AG09319 (cell line): Measurements from ENCODE around the gene IRF2BPL.

Experiments used
- DNase-seq: peaks from one replicate; pipeline ENCODE4 v3.0.0-alpha.2; 2010; ENCODE audit warnings: low read depth; ENCODE audit errors: extremely low read depth
- TF ChIP-seq, protein P1 (sequence below): IDR thresholded peaks from 2 replicates; pipeline ENCODE4 v1.5.1; 2011; ENCODE audit warnings: low read depth, mild to moderate bottlenecking, inconsistent platforms, low read length, moderate library complexity

The IRF2BPL gene

DNA sequence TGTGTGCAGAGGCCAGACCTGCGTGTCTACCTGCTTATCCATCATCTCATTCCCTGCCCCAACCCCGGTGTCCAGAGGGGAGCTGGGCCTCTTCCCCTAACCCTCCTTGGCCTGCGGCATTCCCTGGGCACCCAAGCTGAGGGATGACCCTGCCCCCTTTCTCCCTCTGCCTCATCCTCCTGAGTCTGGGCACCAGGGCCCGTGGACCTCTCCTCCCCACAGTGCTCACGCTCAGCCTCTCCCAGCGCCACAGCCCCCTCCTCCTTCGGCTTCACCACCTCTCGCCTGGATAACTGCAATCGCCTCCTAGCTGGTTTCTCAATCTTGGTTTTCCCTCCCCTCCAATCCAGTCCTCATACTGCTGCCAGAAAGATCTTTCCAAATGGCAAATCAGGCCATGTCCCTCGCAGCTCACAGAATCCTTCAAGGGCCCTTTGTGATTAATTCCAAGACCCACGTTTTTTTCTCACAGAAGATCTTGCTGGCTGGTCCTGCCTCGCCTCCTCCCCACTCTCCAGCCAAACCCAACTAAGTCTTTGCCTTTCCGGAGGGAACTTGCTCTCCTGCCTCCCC lies 16.2 kb downstream of the IRF2BPL start:
- no peak for DNase-seq
- TF ChIP-seq, protein P1, sequence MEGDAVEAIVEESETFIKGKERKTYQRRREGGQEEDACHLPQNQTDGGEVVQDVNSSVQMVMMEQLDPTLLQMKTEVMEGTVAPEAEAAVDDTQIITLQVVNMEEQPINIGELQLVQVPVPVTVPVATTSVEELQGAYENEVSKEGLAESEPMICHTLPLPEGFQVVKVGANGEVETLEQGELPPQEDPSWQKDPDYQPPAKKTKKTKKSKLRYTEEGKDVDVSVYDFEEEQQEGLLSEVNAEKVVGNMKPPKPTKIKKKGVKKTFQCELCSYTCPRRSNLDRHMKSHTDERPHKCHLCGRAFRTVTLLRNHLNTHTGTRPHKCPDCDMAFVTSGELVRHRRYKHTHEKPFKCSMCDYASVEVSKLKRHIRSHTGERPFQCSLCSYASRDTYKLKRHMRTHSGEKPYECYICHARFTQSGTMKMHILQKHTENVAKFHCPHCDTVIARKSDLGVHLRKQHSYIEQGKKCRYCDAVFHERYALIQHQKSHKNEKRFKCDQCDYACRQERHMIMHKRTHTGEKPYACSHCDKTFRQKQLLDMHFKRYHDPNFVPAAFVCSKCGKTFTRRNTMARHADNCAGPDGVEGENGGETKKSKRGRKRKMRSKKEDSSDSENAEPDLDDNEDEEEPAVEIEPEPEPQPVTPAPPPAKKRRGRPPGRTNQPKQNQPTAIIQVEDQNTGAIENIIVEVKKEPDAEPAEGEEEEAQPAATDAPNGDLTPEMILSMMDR: no peak

DNA sequence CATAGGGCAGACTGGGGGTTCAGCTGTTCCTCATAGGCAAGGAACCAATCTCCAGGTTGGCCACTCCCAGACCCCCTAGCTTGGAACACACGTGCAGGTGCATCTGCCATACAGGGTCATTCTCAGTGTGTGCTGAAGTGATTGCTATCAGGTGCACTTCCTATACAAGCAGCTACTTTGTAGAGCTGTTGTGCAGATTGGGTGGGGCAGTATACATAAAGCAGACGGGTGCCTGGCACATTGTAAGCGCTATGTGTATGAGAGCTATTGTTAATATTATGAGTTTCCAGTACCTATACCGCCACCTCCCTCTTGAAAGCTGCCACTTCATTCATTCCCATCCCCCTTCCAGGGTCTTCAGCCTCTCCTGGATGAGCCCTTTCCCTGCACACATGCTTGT lies 17.3 kb downstream of the IRF2BPL start:
- TF ChIP-seq, protein P1: no peak

DNA sequence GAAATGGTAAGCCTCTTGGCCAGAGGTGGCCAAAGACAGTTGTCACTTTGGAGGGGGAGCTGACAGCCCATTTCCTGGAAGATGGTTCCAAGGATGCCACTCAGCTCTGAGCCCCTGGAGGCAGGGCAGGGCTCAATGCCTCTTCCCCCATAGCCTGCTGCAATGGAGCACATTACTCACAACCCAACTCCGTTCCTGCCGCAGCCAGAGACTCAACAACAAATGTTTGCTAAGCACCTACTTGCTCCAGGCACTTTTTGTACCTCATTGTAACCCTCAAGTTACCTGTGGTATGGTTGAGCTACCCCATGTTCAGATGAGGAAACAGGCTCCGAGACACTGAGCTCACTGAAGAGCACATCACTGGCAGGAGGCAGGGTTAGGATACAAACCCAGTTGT lies 19.5 kb downstream of the IRF2BPL start:
- no peak for DNase-seq
- TF ChIP-seq, protein P1: no peak

More for the DNA sequence above, 17.3 kb downstream of the IRF2BPL start:
- DNase-seq: no peak

DNA sequence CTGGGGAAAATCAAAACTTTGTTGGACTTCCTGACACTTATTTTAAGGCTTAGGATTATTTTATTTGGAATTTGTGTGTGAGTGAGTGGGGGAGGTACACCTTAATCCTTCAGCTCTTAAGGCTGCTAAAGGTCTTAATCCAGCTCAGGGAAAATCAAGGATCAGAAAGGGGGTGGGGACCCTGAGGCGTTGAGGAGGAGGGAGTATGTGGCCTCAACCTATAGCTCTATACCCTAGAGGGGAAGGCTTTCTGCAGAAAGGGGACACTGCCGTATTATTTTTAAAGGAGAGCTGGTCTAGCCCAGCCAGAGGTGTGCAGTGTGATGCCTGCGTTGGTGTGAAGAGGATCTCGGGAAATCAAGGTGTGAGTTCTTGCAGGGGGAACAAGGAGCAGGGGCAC lies 20.0 kb downstream of the IRF2BPL start:
- TF ChIP-seq, protein P1: no peak
- DNase-seq: no peak

DNA sequence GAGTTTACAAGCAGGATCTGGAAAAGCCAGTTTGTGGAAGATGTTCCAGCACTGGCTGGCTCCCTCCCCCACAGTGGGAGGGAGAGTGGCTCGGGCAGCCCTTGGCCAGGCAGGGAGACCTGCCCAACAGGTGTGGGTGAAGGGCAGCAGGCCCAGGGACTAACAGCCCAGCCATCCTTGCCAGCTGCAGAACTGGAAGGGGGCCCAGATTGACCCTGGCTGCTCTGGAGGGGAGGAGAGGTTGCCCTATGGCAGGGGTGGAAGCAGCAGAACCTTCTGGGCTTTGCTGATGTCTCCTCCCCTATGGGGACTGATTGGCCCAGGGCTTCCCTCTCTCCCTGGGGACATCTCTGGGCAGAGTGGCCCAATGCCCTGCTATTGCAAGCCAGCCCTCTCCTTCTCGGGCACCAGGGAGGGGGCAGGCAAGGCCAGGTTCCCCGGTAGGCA lies 20.5 kb downstream of the IRF2BPL start:
- DNase-seq: no peak
- TF ChIP-seq, protein P1: no peak

DNA sequence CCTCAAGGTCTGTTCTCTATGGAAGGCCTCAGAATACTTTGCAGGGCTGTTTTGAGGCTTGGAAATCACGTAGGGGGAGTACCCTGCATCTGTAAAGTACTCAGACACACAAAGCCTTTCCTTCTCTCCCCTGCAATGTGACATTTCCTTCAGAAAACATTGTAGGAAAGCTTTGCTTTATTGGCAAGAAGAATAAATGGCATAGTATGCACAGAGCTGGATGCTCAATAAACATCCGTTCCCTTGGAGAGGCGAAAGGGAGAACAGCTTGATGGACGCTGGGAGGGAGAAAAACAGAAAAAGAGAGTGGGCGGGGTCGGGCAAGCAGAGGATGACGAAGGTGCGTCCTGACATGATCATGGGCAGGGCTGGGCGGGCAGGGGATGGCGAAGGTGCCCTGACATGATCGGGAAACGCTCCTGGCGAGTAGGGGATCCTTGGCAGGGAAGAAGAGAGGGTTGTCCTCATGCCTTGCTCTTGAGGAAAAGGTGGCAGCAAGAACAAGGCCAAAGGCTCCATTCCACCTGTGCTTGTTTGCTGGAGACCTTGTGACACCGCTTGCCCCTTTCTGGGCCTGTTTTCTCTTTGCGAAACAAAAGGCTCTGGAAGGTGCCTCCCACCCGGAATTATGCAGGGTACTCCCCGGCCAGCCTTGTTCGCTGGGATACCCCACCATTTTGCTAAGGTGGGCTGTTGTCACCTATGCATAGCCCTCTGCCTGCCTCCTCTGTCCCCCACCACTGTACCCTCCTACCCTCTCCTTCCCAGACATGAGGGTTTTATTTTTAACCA lies 21.1 kb downstream of the IRF2BPL start:
- no peak for DNase-seq
- TF ChIP-seq, protein P1: no peak

DNA sequence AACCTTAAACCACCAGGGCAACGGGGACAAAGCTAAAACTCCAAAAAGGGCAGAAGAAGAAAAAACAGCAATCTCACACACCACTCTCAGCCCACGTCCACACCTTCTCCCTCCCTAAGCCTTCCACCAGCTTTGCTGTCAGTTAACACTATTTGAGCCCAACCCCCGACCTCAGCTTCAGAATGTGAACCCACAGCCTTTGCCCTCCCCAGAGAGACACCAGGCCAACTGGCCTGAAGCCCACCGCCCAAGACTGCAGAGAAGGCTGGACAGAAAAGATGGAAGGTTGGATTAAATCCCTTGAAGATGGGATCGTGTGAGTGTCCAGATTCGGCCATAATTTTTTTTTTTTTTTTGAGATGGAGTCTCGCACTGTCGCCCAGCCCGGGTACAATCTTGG lies 22.4 kb downstream of the IRF2BPL start:
- TF ChIP-seq, protein P1: no peak
- DNase-seq: no peak
